GM19467 (cell line): ENCODE measurements around the gene MTFR1L.

Source experiments
- ATAC-seq: cut with Tn5 transposase; IDR thresholded peaks from one replicate; pipeline ENCODE4 v1.9.1; 2021; ENCODE audit warnings: mild to moderate bottlenecking, moderate library complexity; ENCODE audit not compliant: unreplicated experiment

The MTFR1L gene

GRCh38 chr1:25819491-25820246 lies at the start of gene MTFR1L:
Gene MTFR1L (plus strand): TSS chr1:25819954. CDS start chr1:25823105, 3,151 bp downstream.
- ATAC-seq: peak; percentile 69

DNA sequence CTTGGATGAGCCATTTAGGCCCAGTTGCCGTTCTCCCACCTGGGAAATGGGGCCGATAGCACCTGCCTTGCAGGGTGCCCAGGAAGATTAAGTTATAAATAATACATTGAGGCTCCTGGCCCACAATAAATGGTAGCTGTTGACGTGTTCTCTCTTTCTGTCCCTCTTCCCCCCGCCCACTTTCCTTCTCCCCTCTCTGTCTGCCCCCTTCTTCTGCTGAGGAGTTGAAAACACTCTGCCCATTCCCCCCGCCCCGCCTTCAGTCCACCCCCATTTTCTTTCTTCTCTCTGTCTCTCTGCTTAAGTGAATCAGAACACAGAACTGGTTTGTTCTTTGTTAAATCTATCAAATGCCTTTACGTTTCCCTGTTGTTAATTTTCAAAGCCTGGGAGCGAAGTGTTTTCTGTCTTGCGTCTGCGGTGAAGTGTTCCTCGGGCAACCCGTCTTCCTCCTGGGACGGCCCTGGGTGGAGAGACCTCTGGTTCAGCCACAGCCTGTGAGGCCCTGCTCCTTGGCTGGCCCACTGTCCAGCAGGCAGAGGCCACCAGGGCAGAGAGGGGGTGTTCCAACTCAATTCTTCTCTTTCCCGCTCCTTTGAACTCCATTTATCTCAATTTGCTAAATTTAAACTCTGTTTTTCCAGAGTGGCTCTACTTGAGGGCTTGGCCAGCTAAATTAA lies 49.1 kb upstream of the MTFR1L start:
- no peak for ATAC-seq

DNA sequence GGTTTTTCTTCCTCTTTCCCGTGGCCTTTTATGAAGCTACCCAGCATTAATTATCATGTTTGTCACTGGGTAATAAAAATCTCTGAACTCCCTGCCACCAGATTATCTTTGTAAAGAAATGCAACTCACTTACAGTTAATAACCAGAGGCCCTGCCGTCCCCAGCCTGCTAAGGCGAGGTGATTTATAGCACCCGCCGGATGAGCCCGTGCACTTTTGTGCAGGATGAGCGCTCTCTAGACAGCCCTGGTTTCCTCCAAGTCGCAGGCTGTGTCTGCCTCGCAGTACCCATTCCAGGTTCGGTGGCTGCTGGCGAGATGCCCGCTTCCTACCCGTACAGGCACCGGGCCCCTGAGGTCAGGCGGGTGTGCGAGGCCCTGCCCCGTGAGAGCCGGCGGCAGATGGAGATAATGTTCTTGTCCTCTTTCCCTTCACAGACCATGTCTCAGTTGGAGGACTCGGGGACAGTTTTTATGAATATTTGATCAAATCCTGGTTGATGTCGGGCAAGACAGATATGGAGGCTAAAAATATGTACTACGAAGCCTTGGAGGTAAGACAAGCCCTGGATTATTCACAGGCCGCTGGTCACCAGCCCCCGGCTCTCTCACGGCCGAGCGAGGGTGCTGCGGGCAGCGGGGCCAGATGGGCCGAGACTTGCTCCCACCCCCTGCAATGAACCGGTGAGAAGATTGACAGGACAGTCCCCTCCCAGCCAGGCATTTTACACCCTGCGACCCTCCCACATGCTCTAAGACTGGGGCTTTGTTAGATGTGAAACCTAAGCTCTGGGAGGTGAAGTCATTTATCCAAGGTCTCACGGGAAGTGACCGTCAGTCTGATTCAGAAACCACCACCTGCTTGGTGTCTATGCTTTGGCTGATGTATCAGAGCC lies 48.3 kb upstream of the MTFR1L start:
- ATAC-seq: no peak

- ATAC-seq: no peak
Measured at GRCh38 chr1:25772164-25772563, 47.6 kb upstream of the MTFR1L start.

- ATAC-seq: no peak
Measured at GRCh38 chr1:25772692-25773245, 47.0 kb upstream of the MTFR1L start.

- no peak for ATAC-seq
Measured at GRCh38 chr1:25773441-25774125, 46.2 kb upstream of the MTFR1L start.

- ATAC-seq: no peak
Measured at GRCh38 chr1:25774206-25774803, 45.4 kb upstream of the MTFR1L start.

- ATAC-seq: no peak
Measured at GRCh38 chr1:25774921-25775771, 44.6 kb upstream of the MTFR1L start.

DNA sequence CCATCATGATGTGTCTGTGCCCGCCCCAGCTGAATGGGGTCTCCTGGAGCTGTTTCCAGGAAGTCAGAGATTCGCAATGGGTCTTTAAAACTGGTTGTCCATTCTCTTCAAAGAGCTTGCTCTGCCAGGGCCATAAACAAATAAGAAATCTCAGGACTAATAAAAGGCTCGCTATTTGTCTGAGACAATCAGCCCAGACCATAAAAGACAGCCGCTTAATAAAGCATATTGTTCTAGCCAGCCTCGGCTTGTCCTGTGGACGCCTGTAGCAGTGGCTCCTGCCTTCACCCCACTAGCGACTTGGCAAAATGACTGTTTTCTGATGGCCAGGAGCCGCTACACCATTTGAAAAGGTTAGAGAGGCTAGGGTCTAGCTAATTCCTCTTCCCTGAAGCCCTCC lies 40.4 kb upstream of the MTFR1L start:
- no peak for ATAC-seq

DNA sequence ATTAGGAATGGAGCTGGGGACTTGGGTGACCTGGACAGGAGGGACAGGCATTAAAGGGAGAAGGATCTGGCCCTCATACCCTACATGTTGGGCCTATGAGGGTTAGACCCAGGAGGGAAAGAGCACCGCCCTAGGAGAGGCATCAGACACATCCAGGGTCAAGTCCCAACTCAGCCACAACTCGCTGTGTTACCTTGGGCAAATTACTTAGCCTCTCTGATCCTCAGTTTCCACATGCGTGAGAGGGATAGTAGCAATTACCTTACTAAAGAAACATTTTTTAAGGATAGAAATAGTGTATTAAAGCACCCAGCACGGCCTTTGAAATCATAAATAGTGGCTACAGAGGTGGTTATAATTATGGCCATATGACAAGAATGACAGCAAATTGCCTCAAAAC lies 39.9 kb upstream of the MTFR1L start:
- no peak for ATAC-seq

GRCh38 chr1:25780318-25781129 lies 39.2 kb upstream of the MTFR1L start:
- ATAC-seq: no peak

GRCh38 chr1:25781130-25781433 lies 38.7 kb upstream of the MTFR1L start:
- no peak for ATAC-seq

GRCh38 chr1:25782608-25783201 lies 37.0 kb upstream of the MTFR1L start:
- no peak for ATAC-seq

GRCh38 chr1:25784575-25785051 lies 35.1 kb upstream of the MTFR1L start:
- no peak for ATAC-seq

DNA sequence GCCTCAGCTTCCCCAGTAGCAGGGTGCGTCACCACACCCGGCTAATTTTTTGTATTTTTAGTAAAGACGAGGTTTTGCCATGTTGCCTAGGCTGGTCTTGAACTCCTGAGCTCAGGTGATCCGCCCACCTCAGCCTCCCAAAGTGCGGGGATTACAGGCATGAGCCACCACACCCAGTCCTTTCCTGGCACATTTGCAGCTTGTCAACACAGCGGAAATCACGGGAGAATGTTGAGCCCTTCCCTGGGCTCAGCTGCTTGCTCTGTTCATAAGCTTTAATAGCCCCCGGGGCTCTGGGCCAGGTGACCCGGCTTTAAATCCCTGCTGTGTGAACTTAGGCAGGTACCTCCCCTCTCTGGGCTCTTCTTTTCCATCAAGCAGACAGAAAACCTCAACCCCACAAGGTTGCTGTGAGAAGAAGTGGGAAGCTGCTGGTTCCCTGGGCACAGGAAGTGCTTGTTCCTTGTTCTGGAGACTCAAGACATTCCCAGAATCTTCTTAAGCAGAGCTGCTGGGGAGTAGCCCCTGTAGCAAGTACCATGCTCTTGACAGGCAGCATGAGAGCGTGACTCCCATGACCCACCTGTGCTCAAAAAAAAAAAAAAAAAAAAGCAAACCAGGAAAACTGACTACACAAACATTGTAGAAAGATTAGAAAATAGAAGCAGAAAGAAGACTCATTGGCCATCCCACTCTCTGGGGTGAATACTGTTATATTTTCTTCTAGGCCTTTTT lies 34.3 kb upstream of the MTFR1L start:
- ATAC-seq: no peak

- no peak for ATAC-seq
Measured at GRCh38 chr1:25786887-25787759, 32.6 kb upstream of the MTFR1L start.
